Stomach smooth muscle (tissue), 2 donors: ENCODE data around the gene SLC43A2.
A peak's percentile ranks its signal among the peaks of the same experiment; 100 is the strongest.

ENCODE experiments used
- H3K27ac ChIP-seq: one replicate; pipeline ENCODE4 v1.7.0; 2013; ENCODE audit warnings: mild to moderate bottlenecking, low read length, inconsistent platforms
- H3K27me3 ChIP-seq, 2 donors: one replicate each; pipeline ENCODE4 v1.7.0; 2013; ENCODE audit warnings: low read length in 2 of 2; ENCODE audit not compliant: insufficient read depth in 2 of 2, control insufficient read depth in 1 of 2
- H3K36me3 ChIP-seq, 2 donors: one replicate each; pipeline ENCODE4 v1.7.0; 2013; ENCODE audit warnings: low read length in 2 of 2; ENCODE audit not compliant: control insufficient read depth in 2 of 2, insufficient read depth in 2 of 2
- H3K4me1 ChIP-seq: one replicate; pipeline ENCODE4 v1.7.0; 2013; ENCODE audit warnings: low read length; ENCODE audit not compliant: control insufficient read depth, insufficient read depth
- H3K4me3 ChIP-seq, 2 donors: one replicate each; pipeline ENCODE4 v1.7.0; 2013; ENCODE audit warnings: low read length in 2 of 2
- H3K9ac ChIP-seq, 2 donors: one replicate each; pipeline ENCODE4 v1.7.0; 2013; ENCODE audit warnings: low read length in 2 of 2, mild to moderate bottlenecking in 1 of 2
- H3K9me3 ChIP-seq, 2 donors: one replicate each; pipeline ENCODE4 v1.7.0; 2013; ENCODE audit warnings: low read length in 2 of 2; ENCODE audit not compliant: control insufficient read depth in 2 of 2
- donor health status: healthy.
- donor health status: Pancreatic carcinoma.

SLC43A2 gene

DNA sequence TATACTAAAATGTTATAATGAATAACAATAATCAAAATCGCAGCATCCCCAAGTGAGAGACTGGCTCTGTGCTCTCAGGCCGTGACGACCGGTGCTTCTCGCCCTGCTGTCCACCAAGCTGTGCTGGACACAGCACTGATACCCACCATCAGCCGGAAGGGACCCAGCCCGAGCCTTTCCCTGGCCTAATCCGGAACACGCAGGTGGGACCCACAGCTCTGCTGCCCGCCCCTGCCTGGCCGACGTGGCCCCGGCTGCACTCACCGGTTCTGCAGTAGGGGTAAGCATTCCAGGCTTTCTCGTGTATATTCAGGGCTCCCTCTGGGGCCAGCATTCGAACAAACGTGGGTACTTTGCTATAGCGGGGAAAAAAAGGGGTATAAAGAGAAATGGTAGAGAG lies 80.6 kb downstream of the SLC43A2 start:
- no peak overlapping the region for H3K27ac ChIP-seq
- H3K27me3 ChIP-seq, result no peaks in the 10 kb centered on the region
- no peak overlapping the region for H3K9ac ChIP-seq
- H3K4me3 ChIP-seq, result no peak overlapping the region
- H3K9me3 ChIP-seq, result no peaks in the 10 kb centered on the region
- peaks cover 34 to 36% of the 10 kb centered on the region in 2 donors for H3K36me3 ChIP-seq
- no peaks in the 10 kb centered on the region for H3K4me1 ChIP-seq

DNA sequence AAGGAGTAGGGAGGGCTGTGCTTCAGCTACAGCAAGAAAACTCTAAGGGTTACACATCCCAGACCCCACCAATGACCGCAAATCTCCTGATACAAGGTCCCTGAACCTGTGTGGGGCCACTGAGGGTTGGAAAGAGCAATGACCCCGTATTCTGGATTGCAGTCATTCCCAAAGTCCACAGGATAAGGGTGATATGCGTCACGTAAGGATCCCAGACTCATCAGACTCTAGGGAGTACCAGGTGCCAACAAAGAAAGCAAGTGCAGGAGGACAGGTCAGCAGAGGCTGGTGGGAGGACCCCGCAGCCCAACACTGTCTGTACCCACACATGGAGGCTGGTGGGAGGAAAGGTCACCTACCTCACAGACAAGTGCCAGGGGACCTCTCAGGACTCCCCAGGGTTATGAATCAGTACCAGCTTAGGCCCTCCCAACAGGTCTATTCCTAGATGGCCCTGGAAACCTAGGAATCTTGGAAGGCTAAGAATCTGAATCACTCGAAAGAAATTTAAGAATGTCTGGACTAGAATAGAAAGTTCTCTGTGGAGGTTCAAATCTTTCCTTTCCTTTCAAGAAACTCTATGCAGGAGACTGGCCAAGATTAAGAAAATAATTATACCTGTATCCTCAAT lies 82.2 kb downstream of the SLC43A2 start:
- no peak overlapping the region for H3K4me3 ChIP-seq
- peaks cover 33 to 38% of the 10 kb centered on the region in 2 donors for H3K36me3 ChIP-seq
- H3K9ac ChIP-seq, result peak overlapping the region in 1 of 2 donors; percentile 13
- H3K27ac ChIP-seq, result no peak overlapping the region
- H3K27me3 ChIP-seq, result no peaks in the 10 kb centered on the region
- no peaks in the 10 kb centered on the region for H3K9me3 ChIP-seq
- no peaks in the 10 kb centered on the region for H3K4me1 ChIP-seq

DNA sequence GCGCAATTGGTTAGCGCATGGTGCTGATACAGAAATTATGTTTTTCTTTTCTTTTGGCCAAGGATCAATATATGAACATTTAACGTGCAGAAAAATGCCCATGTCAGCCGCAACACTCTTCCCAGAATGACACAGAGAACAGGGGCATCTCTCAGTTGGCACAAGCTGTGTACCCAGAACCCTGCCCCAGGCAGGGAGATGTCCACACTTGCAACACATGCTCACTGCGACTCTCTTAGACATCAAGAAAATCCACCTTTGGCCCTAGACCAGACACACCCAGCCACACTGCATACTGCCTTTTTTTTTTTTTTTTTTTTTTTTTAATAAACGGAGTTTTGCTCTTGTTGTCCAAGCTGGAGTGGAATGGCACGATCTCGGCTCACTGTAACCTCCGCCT lies 83.0 kb downstream of the SLC43A2 start:
- H3K9me3 ChIP-seq, result no peaks in the 10 kb centered on the region
- no peak overlapping the region for H3K4me3 ChIP-seq
- H3K4me1 ChIP-seq, result no peaks in the 10 kb centered on the region
- no peak overlapping the region for H3K27ac ChIP-seq
- no peaks in the 10 kb centered on the region for H3K27me3 ChIP-seq
- H3K36me3 ChIP-seq, result peaks cover 38 to 42% of the 10 kb centered on the region in 2 donors
- no peak overlapping the region for H3K9ac ChIP-seq

DNA sequence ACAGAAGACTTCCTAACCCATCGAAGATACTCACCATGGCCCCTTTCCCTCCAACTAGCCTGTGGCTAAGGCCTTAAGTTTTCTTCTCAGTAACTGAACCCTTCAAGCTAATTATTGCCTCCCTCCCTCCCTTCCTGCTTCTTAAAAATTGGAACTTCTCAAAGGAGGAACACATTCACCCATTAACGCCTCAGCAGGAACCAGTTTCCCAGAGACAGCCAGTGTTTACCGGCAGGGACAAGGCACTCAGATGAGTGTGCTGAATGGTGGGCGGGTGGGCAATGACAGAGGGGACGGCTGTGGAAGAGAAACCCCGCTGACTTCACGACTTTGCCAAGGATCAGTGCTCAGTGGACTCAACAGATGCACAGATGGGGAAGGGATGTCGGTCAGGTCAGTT lies 86.3 kb downstream of the SLC43A2 start:
- Histone ChIP-seq H3K4me3 (no peak overlapping the region), H3K9ac (no peak overlapping the region), H3K27ac (no peak overlapping the region), H3K4me1 (no peaks in the 10 kb centered on the region), H3K36me3 (peaks cover 46 to 55% of the 10 kb centered on the region in 2 donors), H3K27me3 (no peaks in the 10 kb centered on the region), H3K9me3 (no peaks in the 10 kb centered on the region)

DNA sequence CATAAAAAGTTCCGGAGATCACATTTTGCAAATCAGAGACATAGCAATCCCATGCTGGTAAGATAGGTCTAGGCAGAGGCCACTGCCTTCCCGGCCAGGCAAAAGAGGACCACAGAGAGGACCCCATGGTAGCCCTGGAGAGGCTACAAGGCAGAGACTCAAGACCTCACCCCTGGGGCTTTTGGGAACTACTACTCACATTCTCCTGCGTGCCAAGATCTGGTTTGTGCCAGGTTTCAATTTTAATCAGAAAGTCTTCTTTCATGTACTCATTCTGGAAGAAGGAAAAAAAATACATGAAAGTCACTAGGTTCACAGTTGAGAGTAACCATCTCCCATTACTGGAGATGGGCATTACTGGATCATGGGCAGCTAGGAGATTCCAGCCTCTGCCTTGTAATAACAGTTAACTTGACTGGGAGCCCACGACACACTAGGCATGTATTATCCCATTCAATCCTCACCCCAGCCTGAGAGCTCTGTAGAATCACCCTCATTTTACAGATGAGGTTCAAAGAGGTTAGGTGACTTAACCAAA lies 87.2 kb downstream of the SLC43A2 start:
- H3K36me3 ChIP-seq, result peaks cover 44 to 52% of the 10 kb centered on the region in 2 donors
- no peaks in the 10 kb centered on the region for H3K27me3 ChIP-seq
- H3K4me1 ChIP-seq, result no peaks in the 10 kb centered on the region
- no peak overlapping the region for H3K27ac ChIP-seq
- no peaks in the 10 kb centered on the region for H3K9me3 ChIP-seq
- no peak overlapping the region for H3K4me3 ChIP-seq
- no peak overlapping the region for H3K9ac ChIP-seq

DNA sequence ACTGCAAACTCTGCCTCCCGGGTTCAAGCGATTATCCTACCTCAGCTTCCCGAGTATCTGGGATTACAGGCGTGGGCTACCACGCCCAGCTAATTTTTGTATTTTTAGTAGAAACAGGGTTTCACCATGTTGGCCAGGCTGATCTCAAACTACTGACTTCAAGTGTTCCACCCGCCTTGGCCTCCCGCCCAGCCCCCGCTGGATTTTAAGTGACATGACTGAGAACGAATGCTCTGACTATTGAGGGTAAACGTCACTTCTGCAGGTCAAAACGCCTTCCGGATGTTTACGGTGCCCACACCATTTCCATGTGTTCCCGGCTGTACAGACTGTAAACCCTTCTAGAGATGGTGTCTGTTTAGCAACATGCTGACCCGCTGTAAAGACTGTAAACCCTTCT lies 88.8 kb downstream of the SLC43A2 start:
- peaks cover 39 to 51% of the 10 kb centered on the region in 2 donors for H3K36me3 ChIP-seq
- no peak overlapping the region for H3K9ac ChIP-seq
- no peak overlapping the region for H3K27ac ChIP-seq
- H3K4me3 ChIP-seq, result no peak overlapping the region
- H3K4me1 ChIP-seq, result peaks cover 4% of the 10 kb centered on the region
- H3K27me3 ChIP-seq, result no peaks in the 10 kb centered on the region
- H3K9me3 ChIP-seq, result no peaks in the 10 kb centered on the region

DNA sequence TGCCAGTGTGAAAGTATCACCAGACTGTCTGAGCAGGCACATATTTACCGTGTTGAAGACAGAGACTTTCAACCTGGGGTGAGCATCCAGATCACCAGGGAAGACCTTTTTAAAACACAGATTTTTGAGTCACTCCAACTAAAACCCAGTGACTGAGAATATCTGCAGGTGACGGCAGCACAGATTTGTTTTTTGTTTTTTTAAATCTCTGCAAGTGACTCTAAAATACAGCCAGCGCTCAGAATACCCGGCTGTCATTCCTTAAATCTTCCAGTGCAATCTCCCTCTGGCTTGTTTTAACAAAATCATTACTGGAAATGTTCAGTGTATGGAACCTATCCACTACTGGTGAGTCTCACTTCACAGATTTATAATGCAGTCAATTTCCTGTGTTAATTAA lies 92.9 kb downstream of the SLC43A2 start:
- Histone ChIP-seq H3K27ac (no peak overlapping the region), H3K4me3 (no peak overlapping the region)

DNA sequence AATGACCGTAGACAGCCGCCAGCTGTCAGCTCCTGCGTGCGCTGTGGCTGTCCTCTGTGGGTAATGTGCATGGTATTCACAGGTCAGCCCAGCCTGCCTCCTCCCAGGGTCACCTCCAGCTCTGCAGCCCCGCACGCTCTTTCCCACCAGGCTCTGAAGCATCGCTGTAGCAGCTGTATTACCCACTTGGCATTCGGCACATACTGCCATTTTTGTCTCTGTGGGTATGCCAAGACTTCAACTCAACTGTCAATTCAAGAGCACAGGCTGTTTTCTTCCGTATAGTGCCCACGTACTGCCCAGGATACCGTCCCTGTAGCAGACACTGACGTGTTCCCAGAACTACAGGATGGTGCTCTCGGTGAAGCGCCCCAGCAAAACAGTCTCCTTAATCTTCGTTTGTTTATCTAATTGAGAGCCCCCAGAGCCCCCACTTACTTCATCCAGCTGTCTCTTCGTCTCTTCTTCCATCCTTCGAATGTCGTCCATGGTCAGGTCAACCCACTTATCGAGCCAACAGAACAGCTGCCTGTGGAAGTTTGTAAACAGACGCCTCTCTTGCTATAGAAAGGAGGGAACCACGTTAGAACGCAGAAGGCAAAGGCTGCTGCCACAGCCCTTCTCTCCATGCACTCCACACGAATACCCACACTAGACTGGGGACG lies 94.8 kb downstream of the SLC43A2 start:
- no peak overlapping the region for H3K4me3 ChIP-seq

More for the DNA sequence above, 92.9 kb downstream of the SLC43A2 start:
- H3K4me1 ChIP-seq, result peaks cover 4% of the 10 kb centered on the region
- H3K9ac ChIP-seq, result no peak overlapping the region
- H3K9me3 ChIP-seq, result no peaks in the 10 kb centered on the region
- no peaks in the 10 kb centered on the region for H3K27me3 ChIP-seq
- H3K36me3 ChIP-seq, result peaks cover 46 to 53% of the 10 kb centered on the region in 2 donors

DNA sequence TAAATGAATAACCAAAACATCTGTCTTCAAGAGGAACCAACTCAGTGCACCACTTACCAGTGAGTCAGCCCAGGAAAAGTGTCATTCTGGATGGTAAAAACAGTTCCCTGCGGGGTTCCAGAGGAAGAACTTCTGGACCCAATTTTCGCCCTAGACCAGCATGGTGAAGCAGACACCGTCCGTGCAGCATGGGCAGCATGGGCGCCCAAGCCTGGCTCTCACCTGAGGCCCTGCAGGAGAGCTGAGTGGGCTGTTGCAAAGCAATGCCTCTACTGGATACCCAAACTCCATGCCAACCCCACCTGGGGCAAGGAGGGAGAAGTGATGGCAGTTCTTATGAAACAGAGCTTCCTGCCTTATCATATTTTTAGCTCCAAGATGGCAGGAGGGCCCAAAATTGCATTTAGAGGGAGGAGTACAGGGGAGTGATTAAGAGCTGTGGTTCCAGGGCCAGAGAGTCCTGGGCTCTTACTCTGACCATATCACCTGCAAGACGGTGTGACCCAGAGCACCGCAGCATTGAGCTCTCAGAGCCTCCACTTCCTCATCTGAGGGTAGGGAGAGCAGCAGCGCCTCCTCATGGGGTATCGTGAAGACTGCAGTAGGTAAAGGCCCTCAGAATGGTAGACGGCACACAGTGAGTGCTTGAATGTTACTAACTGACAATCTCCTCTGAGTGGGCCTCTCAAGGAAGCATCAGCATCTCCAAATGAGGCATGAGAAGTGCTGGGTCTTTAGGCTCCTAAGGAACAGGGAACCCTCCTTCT lies 95.6 kb downstream of the SLC43A2 start:
- H3K36me3 ChIP-seq, result peaks cover 32 to 44% of the 10 kb centered on the region in 2 donors
- no peak overlapping the region for H3K4me3 ChIP-seq
- no peak overlapping the region for H3K27ac ChIP-seq

More for the DNA sequence above, 94.8 kb downstream of the SLC43A2 start:
- H3K27ac ChIP-seq, result no peak overlapping the region
- no peak overlapping the region for H3K9ac ChIP-seq
- H3K36me3 ChIP-seq, result peaks cover 40 to 50% of the 10 kb centered on the region in 2 donors
- peaks cover 4% of the 10 kb centered on the region for H3K4me1 ChIP-seq
- H3K9me3 ChIP-seq, result no peaks in the 10 kb centered on the region
- no peaks in the 10 kb centered on the region for H3K27me3 ChIP-seq

DNA sequence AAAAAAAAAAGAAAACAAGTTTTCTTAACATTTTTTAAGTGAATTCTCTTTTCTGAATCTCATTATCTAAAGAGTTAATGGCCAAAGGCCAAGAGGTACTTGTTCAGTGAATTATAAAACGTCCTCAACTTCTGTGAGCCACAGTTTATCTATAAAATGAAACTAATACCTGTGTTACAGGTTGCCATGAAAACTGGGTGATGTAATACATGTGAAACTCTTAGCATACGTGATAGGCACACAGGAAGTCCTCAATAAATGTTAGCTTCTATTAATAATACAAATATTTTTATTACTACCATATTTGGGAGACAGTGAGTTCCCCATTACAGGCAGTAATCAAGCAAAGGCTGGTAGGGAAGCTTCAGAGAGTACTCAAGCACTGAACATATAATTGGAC lies 98.8 kb downstream of the SLC43A2 start:
- Histone ChIP-seq H3K27ac (no peak overlapping the region), H3K9me3 (no peaks in the 10 kb centered on the region)

More for the DNA sequence above, 95.6 kb downstream of the SLC43A2 start:
- peaks cover 4% of the 10 kb centered on the region for H3K4me1 ChIP-seq
- no peaks in the 10 kb centered on the region for H3K27me3 ChIP-seq
- H3K9ac ChIP-seq, result no peak overlapping the region
- H3K9me3 ChIP-seq, result no peaks in the 10 kb centered on the region

More for the DNA sequence above, 98.8 kb downstream of the SLC43A2 start:
- peaks cover 35 to 43% of the 10 kb centered on the region in 2 donors for H3K36me3 ChIP-seq
- no peaks in the 10 kb centered on the region for H3K27me3 ChIP-seq
- H3K4me1 ChIP-seq, result no peaks in the 10 kb centered on the region
- H3K4me3 ChIP-seq, result no peak overlapping the region
- no peak overlapping the region for H3K9ac ChIP-seq
